Neuron (in vitro differentiated cells): ENCODE data around the gene FAM98B.
A peak's percentile ranks its signal among the peaks of the same experiment; 100 is the strongest.

ENCODE experiments used
- H2AFZ ChIP-seq: one replicate; pipeline ENCODE4 v1.6.1; 2013; ENCODE audit warnings: low read depth, mild to moderate bottlenecking, inconsistent platforms, low read length, moderate library complexity
- H3K27me3 ChIP-seq: one replicate; pipeline ENCODE4 v1.6.1; 2013; ENCODE audit warnings: low read length; ENCODE audit not compliant: insufficient read depth
- H3K36me3 ChIP-seq: one replicate; pipeline ENCODE4 v1.6.1; 2013; ENCODE audit warnings: low read length; ENCODE audit not compliant: insufficient read depth
- H3K4me1 ChIP-seq: one replicate; pipeline ENCODE4 v1.6.1; 2013; ENCODE audit warnings: low read length; ENCODE audit not compliant: insufficient read depth
- H3K4me3 ChIP-seq: 2 replicates; pipeline ENCODE4 v1.5.1; 2013; ENCODE audit warnings: mild to moderate bottlenecking, low read length, moderate library complexity
- H3K9me3 ChIP-seq: one replicate; pipeline ENCODE4 v1.6.1; 2013; ENCODE audit warnings: low read length

Gene FAM98B

DNA sequence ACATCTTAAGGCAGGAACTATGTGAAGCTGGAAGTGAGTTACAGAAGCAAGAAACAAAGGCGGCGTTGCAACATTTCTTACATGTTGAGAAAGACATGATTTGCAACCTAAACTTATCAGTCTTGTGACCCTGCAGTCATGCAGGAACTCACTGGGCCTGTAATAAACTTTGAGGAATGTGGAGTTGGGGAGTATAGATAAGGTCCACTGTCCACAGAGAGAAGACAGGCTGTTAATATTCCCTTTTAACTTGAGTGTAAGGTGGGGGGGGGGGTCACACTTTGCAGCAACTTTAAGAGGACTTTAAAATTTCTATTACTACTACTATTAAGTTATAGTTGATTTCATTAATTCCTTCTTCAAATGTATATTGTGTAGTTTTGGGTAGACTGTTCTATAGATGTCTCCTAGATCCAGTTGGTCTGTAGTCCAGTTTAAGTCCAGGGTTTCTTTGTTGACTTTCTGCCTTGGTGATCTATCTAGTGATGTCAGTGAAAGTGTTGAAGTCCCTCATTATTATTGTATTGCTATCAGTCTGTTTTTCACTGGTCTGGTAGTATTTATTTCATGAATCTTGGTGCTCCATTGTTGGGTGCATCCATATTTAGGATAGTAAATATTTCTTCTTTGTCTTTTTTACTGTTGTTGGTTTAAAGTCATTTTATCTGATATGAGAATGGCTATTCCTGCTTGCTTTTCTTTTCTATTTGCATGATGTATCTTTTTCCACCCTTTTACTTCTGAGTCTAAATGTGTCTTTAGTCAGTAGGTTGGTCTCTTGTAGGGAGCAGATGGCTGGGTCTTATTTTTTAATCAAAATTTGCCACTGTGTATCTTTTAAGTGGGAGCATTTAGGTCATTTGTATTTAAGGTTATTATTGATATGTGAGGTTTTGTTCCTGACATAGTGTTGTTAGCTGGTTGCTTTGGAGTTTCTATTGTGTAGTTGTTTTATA, 15.6 kb upstream of the FAM98B start:
- Histone ChIP-seq H3K9me3 (no peaks in the 10 kb centered on the region), H3K4me1 (no peaks in the 10 kb centered on the region), H3K4me3 (no peak overlapping the region), H3K27me3 (peaks cover 2% of the 10 kb centered on the region), H2AFZ (no peak overlapping the region), H3K36me3 (no peaks in the 10 kb centered on the region)

DNA sequence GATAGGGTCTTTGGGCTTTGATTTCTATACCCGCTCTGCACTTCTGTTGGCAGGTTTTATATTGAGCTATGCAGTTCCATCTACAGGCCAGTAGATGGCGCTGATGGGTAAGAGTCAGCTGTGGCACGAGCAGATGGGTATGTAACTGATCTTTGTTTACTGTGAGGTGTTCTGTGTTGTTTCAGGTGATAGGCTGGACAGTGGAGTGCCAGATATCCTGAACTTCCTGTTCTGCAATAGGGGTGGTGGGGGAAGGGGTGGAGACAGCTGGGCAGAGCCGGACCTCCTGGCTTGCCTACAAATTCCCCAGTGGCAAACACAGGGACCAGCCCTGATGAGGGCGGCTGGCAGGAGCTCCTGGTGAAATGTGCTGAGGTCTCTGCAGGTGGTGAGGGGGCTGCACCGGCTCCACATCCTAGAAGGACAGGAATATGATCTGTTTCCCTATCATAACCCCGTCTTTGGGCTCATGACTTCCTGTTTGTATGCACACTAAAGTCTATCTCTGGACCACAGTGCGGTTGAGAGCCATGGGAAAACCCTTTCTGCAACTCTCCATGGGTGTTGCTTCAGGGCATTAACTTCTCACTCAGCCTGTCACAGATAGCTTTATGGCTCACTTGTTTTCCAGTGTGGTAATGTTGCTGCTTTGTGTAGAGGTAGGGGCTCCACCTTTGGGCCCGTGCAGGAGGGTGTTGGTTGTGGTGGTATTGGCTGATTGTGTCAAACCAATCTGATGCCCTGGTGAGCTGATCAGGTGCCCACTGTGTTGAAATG, 13.4 kb upstream of the FAM98B start:
- Histone ChIP-seq H3K4me3 (no peak overlapping the region), H3K9me3 (no peaks in the 10 kb centered on the region), H3K36me3 (no peaks in the 10 kb centered on the region), H3K27me3 (peaks cover 2% of the 10 kb centered on the region), H3K4me1 (no peaks in the 10 kb centered on the region), H2AFZ (no peak overlapping the region)

DNA sequence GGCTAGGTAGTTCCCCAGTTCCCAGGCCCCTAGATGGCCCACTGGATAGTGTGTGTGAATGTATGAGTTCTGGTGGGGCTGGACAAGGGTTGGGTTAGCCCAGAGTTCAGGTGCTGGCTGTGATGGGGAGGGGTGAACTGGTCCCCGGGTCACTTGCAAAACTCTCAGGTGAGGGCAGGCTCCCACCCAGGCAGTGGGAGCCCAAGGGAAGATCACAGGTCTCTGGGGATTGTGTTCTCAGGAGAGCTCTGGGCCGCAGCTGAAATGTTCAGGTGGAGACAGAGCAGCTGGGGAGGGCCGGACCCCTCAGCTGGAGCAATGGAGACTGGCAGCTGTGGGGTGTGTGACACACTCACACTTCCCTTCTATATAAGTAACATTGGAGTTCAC, 12.8 kb upstream of the FAM98B start:
- no peaks in the 10 kb centered on the region for H3K36me3 ChIP-seq
- H3K4me1 ChIP-seq, result no peaks in the 10 kb centered on the region
- H3K4me3 ChIP-seq, result no peak overlapping the region
- no peaks in the 10 kb centered on the region for H3K9me3 ChIP-seq
- no peak overlapping the region for H2AFZ ChIP-seq
- H3K27me3 ChIP-seq, result peaks cover 2% of the 10 kb centered on the region

DNA sequence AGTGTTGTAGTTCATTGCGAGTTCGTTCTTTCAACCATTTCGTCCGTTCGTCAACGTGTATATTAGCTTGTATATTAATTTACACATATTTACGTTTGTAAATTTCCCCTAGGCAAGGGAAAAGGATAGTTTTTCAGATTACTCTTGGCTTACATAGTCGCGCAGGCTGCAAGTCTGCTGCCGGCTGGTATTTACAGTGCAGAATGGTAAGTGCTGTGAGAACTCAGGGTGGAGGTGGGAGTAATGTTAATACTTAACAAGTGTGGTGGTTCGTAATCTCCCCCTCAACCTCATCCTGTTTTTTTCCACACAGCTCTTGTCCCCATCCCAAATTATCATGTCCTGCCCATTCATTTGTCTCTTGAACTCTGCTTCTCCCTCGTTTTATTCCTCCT, 766 bp downstream of the FAM98B start:
- no peaks in the 10 kb centered on the region for H3K36me3 ChIP-seq
- no peaks in the 10 kb centered on the region for H3K27me3 ChIP-seq
- H3K9me3 ChIP-seq, result no peaks in the 10 kb centered on the region
- H2AFZ ChIP-seq, result peak overlapping the region; percentile 79
- H3K4me3 ChIP-seq, result peak overlapping the region; percentile 72
- H3K4me1 ChIP-seq, result peaks cover 11% of the 10 kb centered on the region

DNA sequence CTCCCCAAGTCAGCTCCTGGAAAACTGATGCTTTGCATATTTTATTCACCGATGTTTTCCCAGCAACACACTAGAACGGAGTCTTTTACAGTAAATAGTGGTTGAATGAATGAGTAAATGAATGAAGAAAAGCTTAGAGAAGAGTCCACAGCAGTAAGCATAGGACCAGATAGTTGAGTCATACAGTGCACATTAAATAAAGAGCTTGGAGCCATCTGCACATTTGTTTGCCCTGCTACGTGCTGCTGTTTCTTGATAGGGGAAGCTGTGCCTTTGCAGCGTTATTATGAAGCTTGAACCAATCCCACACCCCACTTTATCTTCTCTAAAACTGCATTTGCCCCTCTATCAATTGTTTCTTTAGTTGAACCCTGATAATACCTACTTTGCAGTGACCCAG, 1.2 kb downstream of the FAM98B start:
- peak overlapping the region; percentile 79 for H2AFZ ChIP-seq
- H3K27me3 ChIP-seq, result no peaks in the 10 kb centered on the region
- no peaks in the 10 kb centered on the region for H3K9me3 ChIP-seq
- peaks cover 11% of the 10 kb centered on the region for H3K4me1 ChIP-seq
- H3K36me3 ChIP-seq, result no peaks in the 10 kb centered on the region
- H3K4me3 ChIP-seq, result peak overlapping the region; percentile 72

DNA sequence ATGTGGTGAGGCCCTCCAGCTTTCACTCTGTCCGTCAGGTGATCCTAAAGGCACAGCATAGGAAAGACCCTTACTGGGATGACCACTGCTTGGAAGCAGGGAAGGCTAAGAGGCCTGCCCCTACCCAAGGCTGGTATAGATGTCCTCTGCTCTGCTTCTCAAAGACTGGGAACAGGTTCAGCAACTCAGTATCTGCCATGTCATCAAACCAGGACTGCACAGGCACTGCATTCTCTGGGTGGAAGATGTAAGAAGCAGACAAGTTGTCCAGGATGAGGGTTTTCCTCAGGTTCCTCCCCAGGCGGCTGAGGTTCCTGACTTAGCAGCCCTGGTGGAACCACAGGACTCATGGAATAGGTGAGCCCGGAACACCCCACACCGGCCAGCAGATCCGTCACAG, 4.7 kb downstream of the FAM98B start:
- Histone ChIP-seq H3K9me3 (no peaks in the 10 kb centered on the region), H3K36me3 (no peaks in the 10 kb centered on the region)

DNA sequence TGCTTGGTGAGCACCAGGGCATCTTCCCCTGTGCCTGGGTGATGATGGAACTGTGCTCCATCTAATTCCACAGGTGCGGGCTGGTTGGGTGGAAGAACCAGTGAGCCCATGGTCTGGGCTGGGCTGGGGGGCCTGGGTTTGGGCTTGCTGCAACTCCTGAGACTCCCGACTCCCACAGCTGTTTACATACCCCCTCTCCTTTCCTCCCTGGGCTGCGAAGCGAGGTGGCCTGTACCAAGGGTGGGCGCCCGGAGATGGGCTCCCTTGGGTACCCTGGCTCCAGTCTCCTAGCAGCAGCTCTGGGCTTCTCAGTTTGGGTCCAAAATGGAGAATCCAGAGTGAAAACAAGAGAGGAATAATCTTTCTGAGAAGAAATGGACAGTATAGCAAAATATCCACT, 5.6 kb downstream of the FAM98B start:
- H3K4me3 ChIP-seq, result no peak overlapping the region
- H3K9me3 ChIP-seq, result no peaks in the 10 kb centered on the region
- no peaks in the 10 kb centered on the region for H3K36me3 ChIP-seq
- H3K27me3 ChIP-seq, result no peaks in the 10 kb centered on the region
- no peak overlapping the region for H2AFZ ChIP-seq
- H3K4me1 ChIP-seq, result peaks cover 8% of the 10 kb centered on the region

More for the DNA sequence above, 4.7 kb downstream of the FAM98B start:
- H3K27me3 ChIP-seq, result no peaks in the 10 kb centered on the region
- H3K4me3 ChIP-seq, result no peak overlapping the region
- H2AFZ ChIP-seq, result no peak overlapping the region
- peaks cover 8% of the 10 kb centered on the region for H3K4me1 ChIP-seq

DNA sequence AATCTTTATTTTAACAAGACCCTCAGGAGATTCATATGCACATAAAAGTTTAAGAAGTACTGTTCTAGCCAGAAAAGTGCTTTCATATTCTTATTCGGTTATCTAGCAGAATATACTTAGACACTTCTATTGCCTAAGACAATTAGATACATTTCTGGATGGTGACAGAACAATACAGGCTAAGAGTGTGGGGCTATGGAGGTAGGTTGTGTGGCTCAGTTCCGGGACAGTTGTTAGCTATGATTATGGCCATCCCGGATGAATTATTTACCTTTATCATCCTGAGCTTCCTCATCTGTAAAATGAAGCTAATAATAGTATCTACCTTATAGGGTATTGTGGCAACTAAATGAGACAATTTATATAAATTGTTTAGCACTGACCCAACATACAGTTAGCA, 6.6 kb downstream of the FAM98B start:
- Histone ChIP-seq H3K27me3 (no peaks in the 10 kb centered on the region), H3K4me1 (peaks cover under 1% of the 10 kb centered on the region), H3K4me3 (no peak overlapping the region), H3K9me3 (no peaks in the 10 kb centered on the region), H3K36me3 (no peaks in the 10 kb centered on the region), H2AFZ (no peak overlapping the region)

DNA sequence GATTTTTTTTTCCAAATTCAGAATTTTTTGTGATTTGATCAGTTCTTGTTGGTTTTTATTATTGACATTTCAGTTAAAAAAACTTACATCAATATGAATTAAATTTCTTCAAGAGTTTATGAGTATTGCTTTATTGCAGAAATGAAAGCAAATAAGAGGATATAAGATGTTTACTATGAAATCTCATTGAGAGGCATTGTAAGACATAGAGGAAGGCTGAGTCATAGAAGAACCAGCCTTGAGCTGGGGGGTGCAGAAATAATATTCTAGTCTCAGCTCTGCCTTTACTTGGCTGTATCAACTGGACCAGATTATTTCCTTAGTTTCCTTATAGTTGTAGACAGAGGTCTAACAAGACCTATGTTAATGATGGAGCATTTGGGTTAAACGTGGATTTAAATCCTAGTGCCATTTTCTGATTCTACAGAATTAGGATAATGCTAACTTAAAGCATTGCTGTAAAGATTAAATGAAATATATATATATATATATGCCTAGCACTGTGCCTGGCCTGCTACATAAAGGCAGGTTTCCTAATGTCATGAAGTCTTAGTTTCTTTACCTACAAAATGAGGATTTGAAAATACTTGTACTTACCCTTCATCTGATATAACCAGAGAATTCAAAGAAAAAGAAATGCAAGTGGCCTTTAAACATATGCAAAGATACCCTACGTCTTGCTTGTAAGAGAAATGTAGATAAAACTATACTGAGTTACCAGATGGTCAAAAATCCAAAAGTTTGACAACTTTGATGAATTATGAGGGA, 7.3 kb downstream of the FAM98B start:
- no peak overlapping the region for H2AFZ ChIP-seq
- H3K27me3 ChIP-seq, result no peaks in the 10 kb centered on the region
- no peaks in the 10 kb centered on the region for H3K9me3 ChIP-seq
- H3K4me1 ChIP-seq, result no peaks in the 10 kb centered on the region
- H3K4me3 ChIP-seq, result no peak overlapping the region
- no peaks in the 10 kb centered on the region for H3K36me3 ChIP-seq

DNA sequence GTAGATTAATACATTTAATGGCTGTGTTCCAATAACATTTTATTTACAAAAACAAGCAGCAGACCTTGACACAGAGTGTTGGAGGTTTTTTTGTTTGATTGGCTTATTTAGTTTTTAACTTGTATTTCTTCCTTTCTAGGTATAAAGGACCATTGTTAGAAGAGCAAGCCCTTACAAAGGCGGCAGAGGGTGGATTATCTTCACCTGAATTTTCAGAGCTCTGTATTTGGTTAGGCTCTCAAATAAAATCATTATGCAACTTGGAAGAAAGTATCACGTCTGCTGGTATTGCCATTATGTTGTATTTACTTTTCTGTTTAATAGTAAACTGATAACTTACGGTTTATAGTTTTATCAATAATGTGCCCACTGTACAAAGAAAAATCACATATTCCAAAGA, 10.0 kb downstream of the FAM98B start:
- Histone ChIP-seq H3K36me3 (peaks cover 12% of the 10 kb centered on the region), H3K9me3 (no peaks in the 10 kb centered on the region)

DNA sequence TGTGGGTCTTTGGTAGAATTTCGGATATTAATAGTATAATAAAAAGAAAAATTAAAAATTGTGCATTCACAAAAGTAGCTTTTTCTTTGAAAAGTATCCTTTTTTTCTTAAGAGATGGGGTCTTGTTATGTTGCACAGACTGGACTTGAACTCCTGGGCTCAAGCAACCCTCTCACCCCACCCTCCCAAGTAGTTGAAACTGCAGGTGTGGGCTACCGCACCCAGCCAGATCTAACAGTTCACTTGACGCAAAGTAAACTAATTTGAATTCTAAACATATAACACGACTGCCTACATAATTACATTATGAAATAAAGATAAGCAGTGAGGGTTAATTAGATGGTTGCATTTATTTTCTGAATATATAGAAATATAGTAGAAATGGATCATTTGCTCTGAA, 10.7 kb downstream of the FAM98B start:
- Histone ChIP-seq H2AFZ (no peak overlapping the region), H3K4me1 (no peaks in the 10 kb centered on the region), H3K4me3 (no peak overlapping the region), H3K9me3 (no peaks in the 10 kb centered on the region), H3K36me3 (peaks cover 13% of the 10 kb centered on the region), H3K27me3 (no peaks in the 10 kb centered on the region)

More for the DNA sequence above, 10.0 kb downstream of the FAM98B start:
- H3K4me1 ChIP-seq, result no peaks in the 10 kb centered on the region
- no peaks in the 10 kb centered on the region for H3K27me3 ChIP-seq
- H2AFZ ChIP-seq, result no peak overlapping the region
- no peak overlapping the region for H3K4me3 ChIP-seq

DNA sequence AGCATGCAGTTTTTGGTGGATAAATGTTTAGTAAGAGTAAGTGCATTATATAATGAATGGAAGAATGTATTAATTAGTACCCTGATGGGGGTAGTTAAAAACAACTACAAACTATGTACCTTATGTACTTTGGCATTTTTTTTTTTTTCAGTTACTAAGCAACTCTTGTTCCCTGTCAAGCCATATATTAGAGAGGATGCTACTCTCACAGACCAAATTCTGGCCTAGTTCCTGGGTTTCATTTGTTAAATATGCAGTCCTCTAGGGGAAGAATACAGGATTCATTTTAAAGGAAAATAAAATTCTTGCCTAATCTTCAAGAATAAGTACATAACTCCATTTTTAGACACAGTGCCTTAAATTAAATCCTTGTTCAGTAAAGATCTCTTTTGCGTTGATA, 16.9 kb downstream of the FAM98B start:
- no peaks in the 10 kb centered on the region for H3K4me1 ChIP-seq
- no peaks in the 10 kb centered on the region for H3K9me3 ChIP-seq
- H3K27me3 ChIP-seq, result no peaks in the 10 kb centered on the region
- H2AFZ ChIP-seq, result no peak overlapping the region
- no peak overlapping the region for H3K4me3 ChIP-seq
- peaks cover 44% of the 10 kb centered on the region for H3K36me3 ChIP-seq

DNA sequence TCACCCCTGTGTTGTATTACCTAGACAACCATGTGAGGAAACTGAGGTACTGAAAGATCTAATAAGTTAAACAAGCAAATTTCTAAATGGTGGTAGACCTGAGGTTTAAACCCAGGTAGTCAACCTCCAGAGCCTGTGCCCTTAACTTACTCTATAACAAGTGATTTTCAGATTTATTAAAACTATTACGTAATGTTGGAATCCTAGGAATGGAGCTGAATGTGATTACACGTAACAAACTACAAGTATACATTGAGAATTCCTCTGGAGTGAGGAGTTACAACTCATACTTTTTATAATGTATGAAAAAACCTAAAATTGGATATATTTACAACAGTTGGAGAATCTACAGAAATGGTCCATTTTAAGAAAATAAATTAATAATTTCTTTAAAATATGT, 18.0 kb downstream of the FAM98B start:
- H3K27me3 ChIP-seq, result no peaks in the 10 kb centered on the region
- H3K9me3 ChIP-seq, result no peaks in the 10 kb centered on the region

More for the DNA sequence above, 18.0 kb downstream of the FAM98B start:
- no peak overlapping the region for H3K4me3 ChIP-seq
- H3K4me1 ChIP-seq, result no peaks in the 10 kb centered on the region
- no peak overlapping the region for H2AFZ ChIP-seq
- peaks cover 53% of the 10 kb centered on the region for H3K36me3 ChIP-seq
